Suppressor macrophage treated with lipopolysaccharide for 4 hours (primary cell): Measurements from ENCODE around the gene FAM177A1.
"Not testable (repeated sequence)": the region's sequence is repeated elsewhere in the genome, so short reads cannot be mapped to it uniquely, and the experiment has no call there.

ENCODE experiments used
- DNase-seq: peaks from one replicate; pipeline ENCODE4 v3.0.0-alpha.2; 2020

The FAM177A1 gene

DNA sequence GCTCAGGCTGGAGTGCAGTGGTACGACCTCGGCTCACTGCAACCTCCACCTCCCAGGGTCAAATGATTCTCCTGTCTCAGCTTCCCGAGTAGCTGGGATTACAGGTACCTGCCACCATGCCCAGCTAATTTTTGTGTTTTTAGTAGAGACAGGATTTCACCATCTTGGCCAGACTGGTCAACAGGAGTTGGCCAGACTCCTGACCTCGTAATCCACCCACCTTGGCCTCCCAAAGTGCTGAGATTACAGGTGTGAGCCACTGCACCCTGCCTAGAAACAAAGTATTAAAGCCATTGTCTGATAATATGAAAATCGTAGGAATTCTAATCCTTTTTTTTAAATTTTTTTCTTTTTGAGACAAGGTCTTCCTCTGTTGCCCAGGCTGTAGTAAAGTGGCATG, 19.7 kb downstream of the FAM177A1 start:
- not testable (repeated sequence) for DNase-seq

GRCh38 chr14:35068238-35069012, 22.4 kb downstream of the FAM177A1 start:
- peak; percentile 58 for DNase-seq

GRCh38 chr14:35072226-35072625, 26.2 kb downstream of the FAM177A1 start:
- DNase-seq = peak; percentile 3

DNA sequence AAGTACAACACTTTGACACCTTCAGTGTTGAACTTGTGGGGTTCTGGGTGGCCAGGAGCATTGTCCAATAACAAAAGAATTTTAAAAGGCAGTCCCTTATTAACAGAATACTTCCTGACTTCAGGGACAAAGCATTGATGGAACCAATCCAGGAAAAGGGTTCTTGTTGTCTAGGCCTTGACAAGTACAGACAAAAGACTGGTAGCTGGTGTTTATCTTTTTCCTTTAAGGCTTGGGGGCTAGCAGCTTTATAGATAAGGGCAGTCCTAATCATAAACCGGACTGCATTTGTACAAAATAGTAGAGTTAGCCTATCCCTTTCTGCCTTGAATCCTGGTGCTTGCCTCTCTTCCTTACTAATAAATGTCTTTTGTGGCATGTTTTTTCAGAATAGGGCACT, 27.4 kb downstream of the FAM177A1 start:
- no peak for DNase-seq

DNA sequence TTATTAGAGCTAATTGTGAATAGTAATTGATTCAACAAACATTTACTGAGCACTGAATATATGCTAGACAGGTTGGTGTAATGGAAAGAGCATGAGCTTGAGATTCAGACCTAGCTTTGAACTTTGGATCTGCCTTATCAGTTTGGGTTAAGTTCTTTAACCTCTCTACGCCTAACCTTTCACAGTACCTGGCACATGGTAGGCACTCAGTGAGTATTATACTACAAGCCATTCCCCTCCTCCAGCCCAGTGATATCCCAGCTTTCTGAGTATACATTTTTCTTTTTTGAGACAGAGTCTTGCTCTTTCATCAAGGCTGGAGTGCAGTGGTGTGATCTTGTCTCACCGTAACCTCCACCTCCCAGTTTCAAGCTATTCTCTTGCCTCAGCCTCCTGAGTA, 32.0 kb downstream of the FAM177A1 start:
- no peak for DNase-seq

DNA sequence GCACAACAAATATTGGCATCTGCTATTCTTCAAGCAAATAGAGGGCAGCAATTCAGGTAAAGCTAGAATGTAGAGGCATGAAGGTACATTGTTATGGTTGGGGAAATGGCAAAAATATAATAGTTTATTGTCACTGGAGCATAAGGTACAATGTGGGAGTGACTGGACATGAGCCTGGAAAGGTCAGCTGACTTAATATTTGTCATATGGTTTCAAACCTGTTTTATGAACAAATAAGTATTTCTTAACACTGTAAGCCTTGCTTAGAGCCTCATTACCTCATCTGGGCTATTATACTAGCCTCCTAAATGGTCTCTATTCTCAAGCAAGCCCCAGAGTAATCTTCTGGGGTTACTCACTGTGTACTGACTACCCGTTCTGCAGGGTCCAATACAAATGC, 33.7 kb downstream of the FAM177A1 start:
- no peak for DNase-seq

DNA sequence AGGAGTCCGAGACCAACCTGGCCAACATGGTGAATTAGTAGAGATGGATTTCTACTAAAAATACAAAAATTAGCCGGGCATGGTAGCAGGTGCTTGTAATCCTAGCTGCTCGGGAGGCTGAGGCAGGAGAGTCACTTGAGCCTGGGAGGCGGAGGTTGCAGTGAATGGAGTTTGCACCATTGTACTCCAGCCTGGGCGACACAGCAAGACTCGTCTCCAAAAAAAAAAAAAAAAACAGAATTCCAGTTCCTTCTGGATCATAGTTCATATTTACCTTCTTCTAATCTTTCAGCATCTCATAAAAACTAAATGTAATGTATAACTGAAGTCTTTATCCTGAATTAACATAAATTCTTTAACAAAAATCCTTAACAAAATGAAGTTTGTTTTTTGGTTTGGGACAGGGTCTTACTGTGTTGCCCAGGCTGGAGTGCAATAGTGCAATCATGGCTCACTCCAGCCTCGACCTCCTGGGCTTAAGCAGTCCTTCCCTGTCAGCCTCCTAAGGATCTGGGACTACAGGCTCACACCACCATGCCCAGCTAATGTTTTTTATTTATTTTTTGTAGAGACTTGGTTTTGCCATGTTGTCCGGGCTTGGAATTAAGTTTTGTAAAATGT, 37.6 kb downstream of the FAM177A1 start:
- no peak for DNase-seq

DNA sequence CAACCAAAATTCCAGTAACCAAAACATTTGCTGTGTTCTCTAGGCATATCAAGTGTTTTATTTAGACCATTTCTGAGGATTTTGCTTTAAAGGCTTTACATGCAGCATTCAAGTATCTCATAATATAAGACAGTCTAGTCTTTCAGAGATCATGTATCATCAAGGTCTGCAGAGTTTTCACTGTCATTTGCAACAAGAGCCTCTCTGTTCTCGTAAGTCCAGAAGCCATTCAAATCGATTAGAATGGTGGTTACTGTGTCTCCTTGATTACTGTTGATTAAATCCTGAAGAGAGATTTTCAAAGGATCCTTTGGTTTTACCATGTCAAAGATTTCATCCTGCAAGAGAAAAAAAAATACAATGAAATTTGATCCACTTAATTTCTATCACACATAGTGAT, 39.4 kb downstream of the FAM177A1 start:
- DNase-seq = no peak

GRCh38 chr14:35088514-35088913, 42.4 kb downstream of the FAM177A1 start:
- DNase-seq = no peak

GRCh38 chr14:35094645-35095044, 48.6 kb downstream of the FAM177A1 start:
- DNase-seq = not testable (repeated sequence)

- no peak for DNase-seq
These were observed 61.8 kb downstream of the FAM177A1 start for GRCh38 chr14:35107866-35108265.

- no peak for DNase-seq
These were observed 66.6 kb downstream of the FAM177A1 start for GRCh38 chr14:35112641-35113040.

GRCh38 chr14:35113308-35113950, 67.4 kb downstream of the FAM177A1 start:
- DNase-seq = no peak

DNA sequence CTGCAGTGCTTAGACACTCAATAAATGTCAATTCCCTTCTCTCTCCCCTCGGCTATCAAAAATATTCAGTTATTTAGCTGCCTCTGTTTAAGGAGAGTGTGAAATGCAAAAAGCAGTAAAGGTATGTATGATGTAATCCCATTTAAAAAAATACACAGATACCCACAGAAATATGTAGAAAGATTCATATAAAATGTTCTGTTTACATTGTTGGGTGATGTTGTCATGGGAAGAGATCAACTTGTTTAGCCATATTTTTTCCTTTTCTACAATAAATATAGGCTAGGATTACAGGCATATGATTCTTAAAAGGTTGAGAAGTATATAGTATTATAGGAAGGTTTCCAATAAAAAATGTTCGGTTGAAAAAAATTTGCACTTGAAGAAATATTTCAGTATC, 68.0 kb downstream of the FAM177A1 start:
- no peak for DNase-seq

GRCh38 chr14:35116242-35116641, 70.2 kb downstream of the FAM177A1 start:
- DNase-seq = no peak

DNA sequence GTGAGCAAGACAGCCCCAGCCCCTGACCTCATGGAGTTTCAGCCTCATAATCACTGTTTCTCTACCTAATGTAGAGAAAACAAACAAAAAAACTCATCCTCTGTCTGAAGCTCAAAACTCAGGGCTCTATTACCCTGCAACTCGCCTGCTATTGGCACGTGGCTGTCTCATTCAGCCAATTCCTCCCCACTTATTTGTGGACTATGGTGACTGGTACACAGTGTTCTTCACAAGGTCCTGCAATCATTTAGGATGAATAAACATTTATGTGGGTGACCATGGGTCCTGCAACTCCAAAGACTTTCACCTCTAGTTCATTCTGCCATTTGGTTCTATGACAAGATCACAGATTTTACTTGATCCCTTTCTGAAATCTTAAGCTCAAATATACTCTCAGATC, 71.0 kb downstream of the FAM177A1 start:
- DNase-seq = no peak

- DNase-seq = peak; percentile 10
These were observed 75.2 kb downstream of the FAM177A1 start for GRCh38 chr14:35121026-35121886.

- peak; percentile 88 for DNase-seq
These were observed 76.0 kb downstream of the FAM177A1 start, which contains the start of the genes PPP2R3C and PRORP for GRCh38 chr14:35121887-35122695. PPP2R3C (minus strand) TSS chr14:35121990; CDS start chr14:35121959, 31 bp downstream. PRORP (plus strand) TSS chr14:35122552; CDS start chr14:35123246, 694 bp downstream.

DNA sequence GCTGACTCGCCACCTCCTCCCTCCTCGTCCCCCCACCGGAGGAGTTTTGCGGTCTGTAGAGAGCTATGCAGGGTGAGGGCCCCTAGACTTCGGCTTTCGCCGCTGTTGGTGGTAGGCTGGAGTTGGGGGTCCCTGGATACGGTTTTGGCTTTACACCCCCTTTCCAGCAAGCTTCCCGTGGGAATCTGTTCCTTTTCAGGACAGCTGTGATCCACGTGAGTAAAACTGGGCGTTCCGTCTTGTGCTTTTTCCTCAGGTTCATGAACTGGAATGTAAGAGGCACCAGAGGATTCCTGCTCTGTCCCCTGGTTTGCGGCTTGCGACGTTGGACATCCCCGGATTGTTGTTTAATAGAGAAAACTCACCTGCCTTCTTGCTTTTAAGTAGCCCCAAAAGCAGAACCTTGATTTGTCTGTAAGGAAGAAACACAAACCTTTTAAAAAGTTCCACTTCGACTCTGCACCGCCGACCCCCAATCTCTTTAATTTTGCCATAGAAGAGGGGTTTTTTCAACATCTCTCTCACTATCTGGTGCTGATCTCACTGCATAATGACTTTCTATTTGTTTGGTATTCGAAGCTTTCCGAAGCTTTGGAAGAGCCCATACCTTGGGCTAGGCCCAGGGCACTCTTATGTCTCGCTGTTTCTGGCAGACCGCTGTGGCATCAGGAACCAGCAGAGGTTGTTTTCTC, 76.8 kb downstream of the FAM177A1 start:
- peak; percentile 17 for DNase-seq

DNA sequence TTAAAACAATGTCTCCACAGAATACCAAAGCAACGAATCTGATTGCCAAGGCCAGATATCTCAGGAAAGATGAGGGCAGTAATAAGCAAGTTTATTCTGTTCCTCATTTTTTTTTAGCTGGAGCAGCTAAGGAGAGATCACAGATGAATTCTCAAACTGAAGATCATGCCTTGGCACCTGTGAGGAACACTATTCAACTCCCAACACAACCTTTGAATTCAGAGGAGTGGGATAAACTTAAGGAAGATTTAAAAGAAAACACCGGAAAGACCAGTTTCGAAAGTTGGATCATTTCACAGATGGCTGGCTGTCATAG, 77.3 kb downstream of the FAM177A1 start:
- DNase-seq = no peak

DNA sequence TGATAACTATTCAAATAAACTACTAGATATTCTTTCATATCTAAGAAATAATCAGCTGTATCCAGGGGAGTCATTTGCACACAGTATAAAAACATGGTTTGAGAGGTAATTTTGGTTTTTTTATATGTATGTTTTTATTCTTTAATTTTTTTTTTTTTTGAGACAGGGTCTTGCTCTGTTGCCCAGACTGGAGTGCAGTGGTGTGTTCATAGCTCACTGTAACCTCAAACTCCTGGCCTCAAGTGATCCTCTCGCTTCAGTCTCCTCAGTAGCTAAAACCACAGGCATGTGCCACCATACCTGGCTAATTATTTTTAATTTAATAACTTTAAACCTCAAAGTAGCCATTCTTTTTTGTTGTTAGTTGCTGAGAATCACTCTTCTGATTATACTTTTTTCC, 78.1 kb downstream of the FAM177A1 start:
- no peak for DNase-seq
